ENCODE measurements around the gene PCNX2.
"Not testable (repeated sequence)": the region's sequence is repeated elsewhere in the genome, so short reads cannot be mapped to it uniquely, and the experiment has no call there.

DNA sequence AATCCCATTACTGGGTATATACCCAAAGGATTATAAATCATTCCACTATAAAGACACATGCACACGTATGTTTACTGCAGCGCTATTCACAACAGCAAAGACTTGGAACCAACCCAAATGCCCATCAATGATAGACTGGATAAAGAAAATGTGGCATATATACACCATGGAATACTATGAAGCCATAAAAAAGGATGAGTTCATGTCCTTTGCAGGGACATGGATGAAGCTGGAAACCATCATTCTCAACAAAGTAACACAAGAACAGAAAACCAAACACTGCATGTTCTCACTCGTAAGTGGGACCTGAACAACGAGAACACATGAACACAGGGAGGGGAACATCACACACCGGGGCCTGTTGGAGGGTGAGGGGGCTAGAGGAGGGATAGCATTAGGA is 291.9 kb downstream of the PCNX2 start:
- TF ChIP-seq ZNF24 (IDR thresholded peaks at IDR 0.05); POLR2AphosphoS5 (IDR thresholded peaks at IDR 0.05; ENCODE audit: low read length): not testable (repeated sequence)

Data from GM12878 (cell line).